Measurements from ENCODE around the gene TEX22. TPM values are rescaled to one million over a fixed set of nuclear protein-coding genes. Genes with fewer than 3 reads are reported as not detected.

The TEX22 gene
- total and polyA plus RNA-seq, 2 donors = 0.11 to 0.13 TPM

GRCh38 chr14:105392131-105393090 is 5.9 kb upstream of the TEX22 start:
- 93% methylated on average over 40 of the region's 40 CpGs for WGBS
- Histone ChIP-seq H3K4me3 (ENCODE audit: low read depth, low read length) (no peak overlapping the region), H3K4me1 (ENCODE audit: insufficient read depth) (no peaks in the 10 kb centered on the region), H3K27ac (ENCODE audit: low read depth) (no peak overlapping the region), H3K36me3 (ENCODE audit: insufficient read depth) (peaks cover 2% of the 10 kb centered on the region)
- DNase-seq (ENCODE audit: extremely low spot score) = no peak

- Histone ChIP-seq H3K4me1 (ENCODE audit: insufficient read depth) (no peaks in the 10 kb centered on the region), H3K27ac (ENCODE audit: low read depth) (no peak overlapping the region), H3K4me3 (ENCODE audit: low read depth, low read length) (no peak overlapping the region), H3K36me3 (ENCODE audit: insufficient read depth) (peaks cover 2% of the 10 kb centered on the region)
- 93% methylated on average over 14 of the region's 14 CpGs for WGBS
- no peak for DNase-seq (ENCODE audit: extremely low spot score)
These were observed 5.2 kb upstream of the TEX22 start for GRCh38 chr14:105393151-105393550.

GRCh38 chr14:105394714-105395537 is 3.4 kb upstream of the TEX22 start:
- 81% methylated on average over 25 of the region's 25 CpGs for whole genome bisulfite sequencing
- DNase-seq (ENCODE audit: extremely low spot score) = no peak
- H3K36me3 ChIP-seq (ENCODE audit: insufficient read depth) = peaks cover 2% of the 10 kb centered on the region

GRCh38 chr14:105395538-105395854 is 2.8 kb upstream of the TEX22 start:
- no peak for DNase-seq (ENCODE audit: extremely low spot score)
- no peak overlapping the region for H3K27ac ChIP-seq (ENCODE audit: low read depth)
- H3K4me1 ChIP-seq (ENCODE audit: insufficient read depth) = no peaks in the 10 kb centered on the region
- H3K4me3 ChIP-seq (ENCODE audit: low read depth, low read length) = no peak overlapping the region
- H3K36me3 ChIP-seq (ENCODE audit: insufficient read depth) = peaks cover 2% of the 10 kb centered on the region
- 95% methylated on average over 8 of the region's 8 CpGs for WGBS

More at GRCh38 chr14:105394714-105395537, 3.4 kb upstream of the TEX22 start:
- Histone ChIP-seq H3K4me3 (ENCODE audit: low read depth, low read length) (no peak overlapping the region), H3K27ac (ENCODE audit: low read depth) (no peak overlapping the region), H3K4me1 (ENCODE audit: insufficient read depth) (no peaks in the 10 kb centered on the region)

- H3K27ac ChIP-seq (ENCODE audit: low read depth) = no peak overlapping the region
These were observed 897 bp upstream of the TEX22 start for GRCh38 chr14:105397350-105397931.

GRCh38 chr14:105398726-105399465 is 558 bp downstream of the TEX22 start:
- 33% methylated on average over 41 of the region's 41 CpGs for WGBS
- Histone ChIP-seq H3K36me3 (ENCODE audit: insufficient read depth) (peaks cover 2% of the 10 kb centered on the region), H3K4me1 (ENCODE audit: insufficient read depth) (no peaks in the 10 kb centered on the region), H3K4me3 (ENCODE audit: low read depth, low read length) (peak overlapping the region; percentile 90), H3K27ac (ENCODE audit: low read depth) (peak overlapping the region; percentile 52)
- no peak for DNase-seq (ENCODE audit: extremely low spot score)

More at GRCh38 chr14:105397350-105397931, 897 bp upstream of the TEX22 start:
- H3K4me1 ChIP-seq (ENCODE audit: insufficient read depth) = no peaks in the 10 kb centered on the region
- no peak for DNase-seq (ENCODE audit: extremely low spot score)
- no peak overlapping the region for H3K4me3 ChIP-seq (ENCODE audit: low read depth, low read length)
- H3K36me3 ChIP-seq (ENCODE audit: insufficient read depth) = peaks cover 2% of the 10 kb centered on the region
- WGBS = 83% methylated on average over 13 of the region's 13 CpGs

- Histone ChIP-seq H3K4me3 (ENCODE audit: low read depth, low read length) (no peak overlapping the region), H3K27ac (ENCODE audit: low read depth) (no peak overlapping the region), H3K36me3 (ENCODE audit: insufficient read depth) (no peaks in the 10 kb centered on the region), H3K4me1 (ENCODE audit: insufficient read depth) (no peaks in the 10 kb centered on the region)
- WGBS = 80% methylated on average over 8 of the region's 8 CpGs
- DNase-seq (ENCODE audit: extremely low spot score) = no peak
These were observed 1.1 kb downstream of the TEX22 start for GRCh38 chr14:105399466-105399775.

- 98% methylated on average over 9 of the region's 9 CpGs for WGBS
- DNase-seq (ENCODE audit: extremely low spot score) = no peak
These were observed 1.7 kb downstream of the TEX22 start for GRCh38 chr14:105400016-105400415.

GRCh38 chr14:105401699-105402098 is 3.4 kb downstream of the TEX22 start:
- no peak overlapping the region for H3K27ac ChIP-seq (ENCODE audit: low read depth)
- H3K4me1 ChIP-seq (ENCODE audit: insufficient read depth) = no peaks in the 10 kb centered on the region
- 97% methylated on average over 9 of the region's 9 CpGs for WGBS
- H3K36me3 ChIP-seq (ENCODE audit: insufficient read depth) = no peaks in the 10 kb centered on the region
- H3K4me3 ChIP-seq (ENCODE audit: low read depth, low read length) = no peak overlapping the region
- DNase-seq (ENCODE audit: extremely low spot score) = no peak

More at GRCh38 chr14:105400016-105400415, 1.7 kb downstream of the TEX22 start:
- H3K4me1 ChIP-seq (ENCODE audit: insufficient read depth) = no peaks in the 10 kb centered on the region
- no peak overlapping the region for H3K27ac ChIP-seq (ENCODE audit: low read depth)
- H3K4me3 ChIP-seq (ENCODE audit: low read depth, low read length) = no peak overlapping the region
- no peaks in the 10 kb centered on the region for H3K36me3 ChIP-seq (ENCODE audit: insufficient read depth)

GRCh38 chr14:105408592-105408991 is 10.3 kb downstream of the TEX22 start:
- no peak overlapping the region for H3K27ac ChIP-seq (ENCODE audit: low read depth)
- WGBS = 80% methylated on average over 13 of the region's 13 CpGs
- H3K36me3 ChIP-seq (ENCODE audit: insufficient read depth) = no peaks in the 10 kb centered on the region
- no peak overlapping the region for H3K4me3 ChIP-seq (ENCODE audit: low read depth, low read length)
- DNase-seq (ENCODE audit: extremely low spot score) = no peak
- H3K4me1 ChIP-seq (ENCODE audit: insufficient read depth) = no peaks in the 10 kb centered on the region

GRCh38 chr14:105409364-105409763 is 11.0 kb downstream of the TEX22 start:
- H3K4me1 ChIP-seq (ENCODE audit: insufficient read depth) = no peaks in the 10 kb centered on the region
- H3K27ac ChIP-seq (ENCODE audit: low read depth) = no peak overlapping the region
- H3K36me3 ChIP-seq (ENCODE audit: insufficient read depth) = no peaks in the 10 kb centered on the region
- H3K4me3 ChIP-seq (ENCODE audit: low read depth, low read length) = no peak overlapping the region
- DNase-seq (ENCODE audit: extremely low spot score) = no peak
- 85% methylated on average over 3 of the region's 3 CpGs for WGBS

- no peak for DNase-seq (ENCODE audit: extremely low spot score)
- Histone ChIP-seq H3K27ac (ENCODE audit: low read depth) (no peak overlapping the region), H3K36me3 (ENCODE audit: insufficient read depth) (no peaks in the 10 kb centered on the region), H3K4me3 (ENCODE audit: low read depth, low read length) (no peak overlapping the region), H3K4me1 (ENCODE audit: insufficient read depth) (no peaks in the 10 kb centered on the region)
- 38% methylated on average over 5 of the region's 5 CpGs for WGBS
These were observed 12.3 kb downstream of the TEX22 start for GRCh38 chr14:105410642-105411016.
